GM18861 (cell line): ENCODE results near the gene OR2J1.
"Not testable (repeated sequence)": the region's sequence is repeated elsewhere in the genome, so short reads cannot be mapped to it uniquely, and the experiment has no call there.

Source experiments
- ATAC-seq: cut with Tn5 transposase; IDR thresholded peaks from one replicate; pipeline ENCODE4 v1.9.1; 2021; ENCODE audit not compliant: unreplicated experiment

OR2J1 gene

GRCh38 chr6:29099190-29099589 lies at the start of gene OR2J1:
Gene OR2J1, plus strand, starts transcription at chr6:29099490. Its CDS starts 1,453 bp downstream, at chr6:29100943.
- ATAC-seq, result no peak

GRCh38 chr6:29051680-29052079 lies 47.6 kb upstream of the OR2J1 start:
- no peak for ATAC-seq

GRCh38 chr6:29071831-29072723 lies 27.2 kb upstream of the OR2J1 start:
- ATAC-seq, result no peak

- ATAC-seq, result no peak
Measured at GRCh38 chr6:29079203-29079602, 20.1 kb upstream of the OR2J1 start.

- no peak for ATAC-seq
Measured at GRCh38 chr6:29081312-29081711, 18.0 kb upstream of the OR2J1 start.

- no peak for ATAC-seq
Measured at GRCh38 chr6:29082457-29082856, 16.8 kb upstream of the OR2J1 start.

- no peak for ATAC-seq
Measured at GRCh38 chr6:29087213-29087612, 12.1 kb upstream of the OR2J1 start, which contains the start of gene OR2B3. Gene OR2B3, minus strand, starts transcription at chr6:29087313. Its CDS starts 65 bp downstream, at chr6:29087248.

- no peak for ATAC-seq
Measured at GRCh38 chr6:29092957-29093356, 6.3 kb upstream of the OR2J1 start.

GRCh38 chr6:29097803-29098202 lies 1.5 kb upstream of the OR2J1 start:
- ATAC-seq, result no peak

GRCh38 chr6:29107758-29108157 lies 8.5 kb downstream of the OR2J1 start, which contains the start of gene OR2J3:
Gene OR2J3, plus strand, starts transcription at chr6:29108058. Its CDS starts 3,833 bp downstream, at chr6:29111891.
- ATAC-seq, result no peak

- no peak for ATAC-seq
Measured at GRCh38 chr6:29112135-29112534, 12.8 kb downstream of the OR2J1 start.

GRCh38 chr6:29114964-29115363 lies 15.7 kb downstream of the OR2J1 start:
- not testable (repeated sequence) for ATAC-seq

GRCh38 chr6:29129326-29130012 lies 30.2 kb downstream of the OR2J1 start:
- no peak for ATAC-seq

- ATAC-seq, result no peak
Measured at GRCh38 chr6:29130644-29131043, 31.4 kb downstream of the OR2J1 start.

- ATAC-seq, result no peak
Measured at GRCh38 chr6:29131691-29132090, 32.4 kb downstream of the OR2J1 start.

- ATAC-seq, result no peak
Measured at GRCh38 chr6:29137724-29138123, 38.4 kb downstream of the OR2J1 start.

GRCh38 chr6:29141606-29142005 lies 42.3 kb downstream of the OR2J1 start:
- no peak for ATAC-seq

GRCh38 chr6:29142309-29142708 lies 43.0 kb downstream of the OR2J1 start:
- no peak for ATAC-seq

GRCh38 chr6:29146179-29146578 lies 46.9 kb downstream of the OR2J1 start:
- ATAC-seq, result no peak

GRCh38 chr6:29147074-29147473 lies 47.8 kb downstream of the OR2J1 start:
- no peak for ATAC-seq

GRCh38 chr6:29149444-29149843 lies 50.2 kb downstream of the OR2J1 start:
- ATAC-seq, result not testable (repeated sequence)
